OCI-LY7 (cell line): ENCODE measurements around the gene WDR90. TPM values are rescaled to one million over a fixed set of nuclear protein-coding genes. Genes with fewer than 3 reads are reported as not detected.

ENCODE experiments used
- BruUV-seq: library from RNA; stranded (reverse); fragments of 400-500 nt; replicated peaks from 2 replicates; lab custom pipeline; 2021; lab: Mats Ljungman, UMichigan
- CTCF ChIA-PET: fragments of 300-600 bp; sonication (Branson Sonifier 250); formaldehyde crosslinking; loops from one replicate; lab custom pipeline; 2022; ENCODE audit warnings: antibody characterized with exemption; ENCODE audit not compliant: unreplicated experiment; lab: Charles Lee
- POLR2A ChIA-PET: fragments of 300-600 bp; sonication (Branson Sonifier 250); formaldehyde crosslinking; loops from one replicate; lab custom pipeline; 2022; ENCODE audit warnings: antibody characterized with exemption; lab: Charles Lee
- DNase-seq: peaks from one replicate; pipeline ENCODE4 v3.0.0-alpha.2; 2015; ENCODE audit warnings: low spot score
- H2AFZ ChIP-seq: fragments of 200-600 bp; sonication (generic), shearing (Covaris generic); 2 replicates; pipeline ENCODE4 v1.6.1; 2014; ENCODE audit warnings: mild to moderate bottlenecking, antibody characterized with exemption, low read length, moderate library complexity
- H3K27ac ChIP-seq: fragments of 200-600 bp; sonication (generic); 2 replicates; pipeline ENCODE4 v1.5.1; 2014; ENCODE audit warnings: mixed run types, low read depth, mild to moderate bottlenecking, moderate library complexity, low read length, inconsistent platforms; ENCODE audit not compliant: poor library complexity, severe bottlenecking
- H3K36me3 ChIP-seq: fragments of 200-600 bp; sonication (generic); 2 replicates; pipeline ENCODE4 v1.6.1; 2014; ENCODE audit warnings: mild to moderate bottlenecking, antibody characterized with exemption, low read length, moderate library complexity, mixed read lengths; ENCODE audit not compliant: insufficient read depth
- H3K4me1 ChIP-seq: fragments of 200-600 bp; sonication (generic); 2 replicates; pipeline ENCODE4 v1.5.1; 2014; ENCODE audit warnings: mild to moderate bottlenecking, low read length; ENCODE audit not compliant: insufficient read depth, poor library complexity, severe bottlenecking
- H3K4me2 ChIP-seq: fragments of 200-600 bp; sonication (generic); 2 replicates; pipeline ENCODE4 v1.6.1; 2014; ENCODE audit warnings: mild to moderate bottlenecking, low read length
- H3K4me3 ChIP-seq: fragments of 200-600 bp; sonication (generic); 2 replicates; pipeline ENCODE4 v1.5.1; 2014; ENCODE audit warnings: mild to moderate bottlenecking, low read depth, low read length; ENCODE audit not compliant: poor library complexity, severe bottlenecking
- H3K79me2 ChIP-seq: fragments of 200-600 bp; sonication (generic); 2 replicates; pipeline ENCODE4 v1.6.1; 2016; ENCODE audit warnings: low read depth, mild to moderate bottlenecking, low read length, moderate library complexity, mixed read lengths; ENCODE audit not compliant: insufficient read depth
- H3K9me2 ChIP-seq: fragments of 200-600 bp; sonication (generic); 2 replicates; pipeline ENCODE4 v1.6.1; 2016; ENCODE audit warnings: mild to moderate bottlenecking, low read length, mixed read lengths; ENCODE audit not compliant: insufficient read depth
- H3K9me3 ChIP-seq: fragments of 200-600 bp; sonication (generic); 2 replicates; pipeline ENCODE4 v1.6.1; 2014; ENCODE audit warnings: mild to moderate bottlenecking, mixed run types, low read length, mixed read lengths
- H4K20me1 ChIP-seq: fragments of 200-600 bp; sonication (generic); 2 replicates; pipeline ENCODE4 v1.6.1; 2014; ENCODE audit warnings: mild to moderate bottlenecking, antibody characterized with exemption, low read length, moderate library complexity, mixed read lengths; ENCODE audit not compliant: insufficient read depth
- EZH2phosphoT487 ChIP-seq: fragments of 200-600 bp; sonication (generic); IDR thresholded peaks from 2 replicates; pipeline ENCODE4 v1.6.1; 2018; ENCODE audit warnings: low read depth, borderline replicate concordance, mild to moderate bottlenecking, mixed run types, antibody characterized with exemption, low read length, moderate library complexity, mixed read lengths
- intact Hi-C: fragments of 100-400 bp; cut with micrococcal nuclease; formaldehyde crosslinking; loops from one replicate; pipeline ENCODE4 v1.10.0; 2022; ENCODE audit not compliant: unreplicated experiment
- total RNA-seq, 2 experiments: library from RNA; depleted of rRNA in 1 of 2; stranded (reverse); fragments of >200 nt in 1 of 2; shearing (Covaris generic) in 1 of 2; gene quantifications; 2 replicates each; pipeline ENCODE4 v1.2.3, GENCODE V29; 2014 to 2022
- TF ChIP-seq, protein P1 (sequence below): fragments of 200-600 bp; sonication (generic); conservative IDR thresholded peaks from 2 replicates; pipeline ENCODE4 v1.5.1; 2014; ENCODE audit warnings: mild to moderate bottlenecking, antibody characterized with exemption, low read length, moderate library complexity, mixed read lengths

WDR90 gene
- total RNA-seq, 2 experiments from 2014 or later: 110 to 153 TPM

GRCh38 chr16:637081-638018 lies 11.8 kb upstream of the WDR90 start:
- ChIA-PET POLR2A (no interaction called here), CTCF (no interaction called here)
- Histone ChIP-seq H3K4me3 (peak overlapping the region; percentile 87), H4K20me1 (no peaks in the 10 kb centered on the region), H3K36me3 (peaks cover 8% of the 10 kb centered on the region; the same call in 1 of the 2 replicates), H3K9me3 (no peaks in the 10 kb centered on the region), H3K4me1 (peaks cover 47% of the 10 kb centered on the region), H3K79me2 (peaks cover 8% of the 10 kb centered on the region; the same call in 1 of the 2 replicates), H3K9me2 (no peaks in the 10 kb centered on the region), H3K27ac (peak overlapping the region; percentile 77), H3K4me2 (peak overlapping the region; percentile 88), H2AFZ (0 out of 2 replicates have a peak overlapping the region, but pooled peaks have one; percentile 47)
- no TSS peak for BruUV-seq
- peak; percentile 89 for DNase-seq
- intact Hi-C loops: no loop called here
- TF ChIP-seq EZH2phosphoT487: no peak
- TF ChIP-seq, protein P1, sequence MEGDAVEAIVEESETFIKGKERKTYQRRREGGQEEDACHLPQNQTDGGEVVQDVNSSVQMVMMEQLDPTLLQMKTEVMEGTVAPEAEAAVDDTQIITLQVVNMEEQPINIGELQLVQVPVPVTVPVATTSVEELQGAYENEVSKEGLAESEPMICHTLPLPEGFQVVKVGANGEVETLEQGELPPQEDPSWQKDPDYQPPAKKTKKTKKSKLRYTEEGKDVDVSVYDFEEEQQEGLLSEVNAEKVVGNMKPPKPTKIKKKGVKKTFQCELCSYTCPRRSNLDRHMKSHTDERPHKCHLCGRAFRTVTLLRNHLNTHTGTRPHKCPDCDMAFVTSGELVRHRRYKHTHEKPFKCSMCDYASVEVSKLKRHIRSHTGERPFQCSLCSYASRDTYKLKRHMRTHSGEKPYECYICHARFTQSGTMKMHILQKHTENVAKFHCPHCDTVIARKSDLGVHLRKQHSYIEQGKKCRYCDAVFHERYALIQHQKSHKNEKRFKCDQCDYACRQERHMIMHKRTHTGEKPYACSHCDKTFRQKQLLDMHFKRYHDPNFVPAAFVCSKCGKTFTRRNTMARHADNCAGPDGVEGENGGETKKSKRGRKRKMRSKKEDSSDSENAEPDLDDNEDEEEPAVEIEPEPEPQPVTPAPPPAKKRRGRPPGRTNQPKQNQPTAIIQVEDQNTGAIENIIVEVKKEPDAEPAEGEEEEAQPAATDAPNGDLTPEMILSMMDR: no peak

DNA sequence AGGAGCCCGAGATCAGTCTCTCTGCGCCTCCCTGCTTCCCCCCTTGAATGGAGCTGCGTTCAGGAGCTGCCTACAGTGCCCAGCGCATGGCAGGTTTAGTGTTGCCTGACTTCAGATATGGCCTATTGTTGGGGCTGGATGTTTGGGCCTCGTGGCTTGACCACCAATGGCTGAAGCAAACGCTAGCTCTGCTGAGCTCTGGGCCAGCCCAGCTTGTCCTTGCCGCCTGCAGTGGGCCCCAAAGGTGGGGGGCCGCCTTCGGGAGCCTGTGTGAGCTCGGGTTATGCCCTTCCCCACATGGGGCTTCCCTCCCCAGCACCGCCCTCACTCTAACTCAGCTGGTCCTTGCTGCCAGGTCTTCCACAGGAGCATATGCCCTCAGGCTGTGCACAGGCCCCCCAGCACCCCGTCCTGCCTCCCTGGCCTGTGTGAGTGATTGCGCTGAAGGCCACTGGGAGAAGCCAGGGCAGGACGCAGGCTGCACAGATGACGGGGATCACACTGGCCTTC lies 11.1 kb upstream of the WDR90 start:
- H3K79me2 ChIP-seq: peaks cover 8% of the 10 kb centered on the region; the same call in 1 of the 2 replicates
- POLR2A ChIA-PET: no interaction called here
- H3K36me3 ChIP-seq: peaks cover 8% of the 10 kb centered on the region; the same call in 1 of the 2 replicates
- no peak overlapping the region for H2AFZ ChIP-seq
- no peak overlapping the region for H3K4me3 ChIP-seq
- H3K27ac ChIP-seq: peak overlapping the region; percentile 73
- CTCF ChIA-PET: no interaction called here
- H3K9me3 ChIP-seq: no peaks in the 10 kb centered on the region
- no peaks in the 10 kb centered on the region for H3K9me2 ChIP-seq
- no peak for DNase-seq
- no peaks in the 10 kb centered on the region for H4K20me1 ChIP-seq
- intact Hi-C loops: no loop called here
- peaks cover 51% of the 10 kb centered on the region for H3K4me1 ChIP-seq
- H3K4me2 ChIP-seq: peak overlapping the region; percentile 72; the same call in 1 of the 2 replicates
- no TSS peak for BruUV-seq
- TF ChIP-seq, protein P1: no peak
- TF ChIP-seq EZH2phosphoT487: no peak
